LoVo (cell line): ENCODE measurements around the gene L3HYPDH.

Experiments used
- DNase-seq: peaks from one replicate; pipeline ENCODE4 v3.0.0-alpha.2; 2016; ENCODE audit warnings: low spot score

The L3HYPDH gene

DNA sequence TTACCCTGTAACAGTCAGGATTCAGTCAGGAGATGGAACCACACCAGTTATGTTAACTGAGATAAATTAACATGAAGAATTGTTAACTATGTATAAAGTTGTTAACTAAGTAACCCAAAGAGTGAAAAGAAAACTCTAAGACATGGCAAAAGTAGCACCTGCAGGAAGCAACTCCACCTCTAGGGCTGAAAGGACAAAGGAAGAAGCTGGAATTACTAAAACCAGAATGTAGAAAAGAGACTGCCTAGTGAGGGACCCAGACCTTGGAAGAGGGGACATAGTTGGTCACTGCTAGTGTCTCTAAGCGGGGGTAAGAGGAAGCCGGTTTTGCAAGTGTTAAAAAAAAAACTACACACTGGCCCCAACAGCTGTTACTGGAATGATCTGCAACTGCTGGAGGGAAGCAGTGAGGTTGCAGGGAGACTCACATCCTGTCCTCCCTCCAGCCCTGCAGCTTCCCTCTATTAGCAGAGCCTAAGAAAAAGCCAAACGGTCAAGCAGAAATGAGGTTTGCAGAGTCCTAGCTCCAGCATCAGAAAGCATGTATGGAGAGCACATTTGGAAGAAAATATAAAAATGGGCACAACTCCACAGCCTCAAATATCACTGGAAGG, 58.8 kb downstream of the L3HYPDH start:
- DNase-seq = no peak

DNA sequence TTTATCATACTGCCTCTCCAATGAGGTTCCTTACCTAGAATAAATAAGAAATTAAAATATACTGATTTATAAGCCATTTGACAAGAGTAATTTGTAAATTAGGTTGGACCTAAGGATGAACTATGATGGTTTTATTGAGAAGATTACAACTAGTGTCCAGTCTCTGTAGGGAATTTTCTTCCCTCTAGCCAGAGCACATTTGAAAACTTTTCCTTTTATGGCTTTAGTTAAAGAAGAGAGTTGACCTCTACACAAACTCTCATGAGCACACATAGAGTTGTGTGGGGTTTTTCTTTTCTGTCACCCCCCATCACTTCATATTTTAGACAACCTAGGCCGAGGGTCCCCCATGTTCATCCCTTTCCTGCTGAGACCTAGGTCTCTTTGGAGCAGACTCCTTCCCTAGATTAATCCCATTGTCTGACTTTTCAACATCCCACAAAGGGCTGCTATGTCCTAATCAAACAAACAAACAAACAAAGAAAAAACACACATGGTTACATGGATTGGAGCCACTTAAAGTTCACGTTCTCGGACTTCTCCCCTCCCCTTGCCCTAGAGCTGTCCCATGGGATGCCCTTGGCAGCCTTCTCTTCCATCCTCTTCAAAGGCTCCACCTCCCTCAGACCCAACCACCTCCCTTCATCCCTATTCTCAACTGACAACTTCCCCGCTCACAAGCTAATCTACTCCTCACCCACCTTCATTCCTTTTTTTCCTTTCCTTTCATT, 59.7 kb downstream of the L3HYPDH start:
- no peak for DNase-seq
